ENCODE data around the gene NDUFS8. TPM values are rescaled to one million over a fixed set of nuclear protein-coding genes. Genes with fewer than 3 reads are reported as not detected.

NDUFS8 gene
- total RNA-seq, 1 donor from 2014 or later, result 93.7 TPM

DNA sequence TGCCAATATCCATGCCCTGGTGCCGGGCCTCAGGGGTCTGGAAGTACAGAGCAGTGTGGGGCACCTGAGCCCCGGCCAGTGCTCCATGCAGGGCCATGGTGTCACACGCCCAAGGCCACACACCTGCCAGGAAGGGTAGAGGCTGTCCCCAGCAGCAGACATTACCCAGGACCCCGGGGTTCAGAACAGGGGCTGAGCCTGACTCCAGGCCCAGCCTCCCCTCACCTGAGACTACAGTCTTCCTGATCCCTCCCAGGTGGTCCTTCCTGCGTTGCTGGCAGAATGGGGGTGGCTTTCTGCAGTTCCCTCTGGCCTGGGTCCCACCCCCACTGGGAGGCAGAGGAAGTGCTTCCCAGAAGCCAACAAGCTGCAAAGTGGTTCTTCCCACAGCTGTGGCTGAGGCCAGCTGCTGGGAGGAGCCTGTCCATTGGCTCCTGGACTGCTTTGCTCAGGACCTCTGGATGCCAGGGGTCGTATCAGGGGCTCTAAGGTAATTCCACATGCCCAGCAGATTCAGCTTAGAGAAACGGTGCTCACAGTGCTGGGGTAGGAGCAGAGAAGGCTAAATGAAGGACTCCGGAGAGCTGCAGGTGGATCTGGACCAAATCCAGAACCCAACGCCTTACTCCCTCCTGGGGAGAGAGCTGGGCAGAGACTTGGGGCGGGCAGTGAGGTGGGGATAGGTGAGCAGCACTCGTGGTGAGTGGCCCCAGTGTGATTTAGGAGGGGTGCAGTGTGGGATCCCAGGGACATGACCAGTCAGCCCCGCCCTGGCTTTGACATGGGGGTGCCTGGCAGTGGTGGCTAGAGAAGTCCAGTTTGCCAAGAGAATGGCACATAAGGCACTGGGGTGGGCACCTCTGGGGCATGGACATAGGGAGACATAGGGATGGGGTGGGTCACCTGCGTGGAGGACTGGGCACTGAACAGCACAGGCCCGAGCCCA, 21.0 kb downstream of the NDUFS8 start:
- peaks cover 3% of the 10 kb centered on the region for H3K4me1 Mint-ChIP-seq
- CTCF ChIA-PET, result no interaction called here
- TF ChIP-seq, protein P1, sequence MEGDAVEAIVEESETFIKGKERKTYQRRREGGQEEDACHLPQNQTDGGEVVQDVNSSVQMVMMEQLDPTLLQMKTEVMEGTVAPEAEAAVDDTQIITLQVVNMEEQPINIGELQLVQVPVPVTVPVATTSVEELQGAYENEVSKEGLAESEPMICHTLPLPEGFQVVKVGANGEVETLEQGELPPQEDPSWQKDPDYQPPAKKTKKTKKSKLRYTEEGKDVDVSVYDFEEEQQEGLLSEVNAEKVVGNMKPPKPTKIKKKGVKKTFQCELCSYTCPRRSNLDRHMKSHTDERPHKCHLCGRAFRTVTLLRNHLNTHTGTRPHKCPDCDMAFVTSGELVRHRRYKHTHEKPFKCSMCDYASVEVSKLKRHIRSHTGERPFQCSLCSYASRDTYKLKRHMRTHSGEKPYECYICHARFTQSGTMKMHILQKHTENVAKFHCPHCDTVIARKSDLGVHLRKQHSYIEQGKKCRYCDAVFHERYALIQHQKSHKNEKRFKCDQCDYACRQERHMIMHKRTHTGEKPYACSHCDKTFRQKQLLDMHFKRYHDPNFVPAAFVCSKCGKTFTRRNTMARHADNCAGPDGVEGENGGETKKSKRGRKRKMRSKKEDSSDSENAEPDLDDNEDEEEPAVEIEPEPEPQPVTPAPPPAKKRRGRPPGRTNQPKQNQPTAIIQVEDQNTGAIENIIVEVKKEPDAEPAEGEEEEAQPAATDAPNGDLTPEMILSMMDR (IDR thresholded peaks at IDR 0.05), result no peak
- no peaks in the 10 kb centered on the region for H3K27me3 Mint-ChIP-seq
- no peaks in the 10 kb centered on the region for H3K9me3 Mint-ChIP-seq
- intact Hi-C loops (cut with micrococcal nuclease), result no loop called here
- H3K4me3 Mint-ChIP-seq, result no peak overlapping the region
- DNase-seq (no peak), ATAC-seq (ENCODE audit: low read depth) (no peak)
- POLR2A ChIA-PET, result no interaction called here
- peaks cover 57% of the 10 kb centered on the region for H3K36me3 Mint-ChIP-seq (ENCODE audit: low read depth)
- H3K27ac Mint-ChIP-seq, result no peak overlapping the region

DNA sequence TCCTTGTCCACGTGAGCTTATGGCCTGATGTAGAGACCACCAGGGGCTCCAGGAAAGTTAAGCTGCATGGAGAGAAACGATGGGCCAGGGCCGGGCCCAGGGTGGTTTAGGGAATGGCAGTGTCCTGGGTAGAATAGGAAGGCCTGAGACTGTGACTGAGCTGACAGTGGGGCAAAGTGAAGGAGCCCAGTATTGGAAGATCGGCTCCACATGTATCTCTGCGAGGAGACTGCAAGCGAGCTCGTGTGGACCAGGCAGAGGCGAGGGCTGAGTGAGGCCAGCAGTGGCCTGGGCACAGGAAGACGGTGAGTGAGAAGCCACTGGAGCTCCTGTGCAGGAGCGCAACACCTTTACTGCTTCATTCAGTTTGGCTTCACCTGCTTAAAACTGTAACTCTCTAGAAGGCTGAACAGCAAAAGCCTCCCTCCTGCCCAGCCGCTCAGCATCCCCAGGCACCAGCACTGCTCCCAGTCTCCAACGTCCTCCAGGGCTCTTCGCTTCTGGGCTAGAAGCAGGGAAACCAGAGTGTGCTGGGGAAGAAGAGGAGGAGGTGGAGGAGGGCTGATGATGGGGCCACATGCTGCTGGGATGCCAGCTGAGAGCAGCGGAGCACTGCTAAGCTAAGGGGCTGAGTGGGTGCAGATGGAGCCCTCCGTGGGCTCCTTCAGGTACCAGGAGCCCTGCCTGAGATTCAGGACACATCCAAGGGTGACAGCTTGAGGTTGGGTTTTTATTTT, 21.8 kb downstream of the NDUFS8 start:
- H3K9me3 Mint-ChIP-seq, result no peaks in the 10 kb centered on the region
- H3K36me3 Mint-ChIP-seq (ENCODE audit: low read depth), result peaks cover 50% of the 10 kb centered on the region

DNA sequence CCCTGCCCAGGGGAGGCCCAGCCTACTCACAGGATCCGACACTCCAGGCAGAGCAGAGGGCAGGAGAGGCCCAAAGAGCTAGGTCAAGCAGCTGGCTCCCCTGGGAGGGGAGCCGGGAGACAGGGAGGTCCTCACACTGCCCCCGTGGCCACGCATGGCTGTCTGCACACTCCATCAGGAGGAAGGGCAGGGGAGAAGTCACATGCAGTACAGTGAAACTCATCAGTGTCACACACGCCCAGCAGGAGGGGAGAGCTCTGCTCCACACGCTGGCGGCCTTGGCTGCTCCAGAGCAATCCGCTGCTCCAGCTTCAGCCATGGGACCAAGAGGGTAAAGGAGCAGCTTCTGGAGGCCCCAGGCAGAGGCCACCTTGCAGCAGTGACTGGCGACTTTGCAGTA, 22.6 kb downstream of the NDUFS8 start:
- ChIA-PET POLR2A (interaction anchor here (1.1 kb wide), 1 partner anchor 12 kb away, joined by 3 read pairs; no protein-coding TSS in a partner anchor), CTCF (no interaction called here)
- H3K4me3 Mint-ChIP-seq, result no peak overlapping the region
- peaks cover 45% of the 10 kb centered on the region for H3K36me3 Mint-ChIP-seq (ENCODE audit: low read depth)
- TF ChIP-seq, protein P1 (IDR thresholded peaks at IDR 0.05), result no peak
- peaks cover 3% of the 10 kb centered on the region for H3K4me1 Mint-ChIP-seq
- intact Hi-C loops (cut with micrococcal nuclease), result no loop called here
- ATAC-seq (ENCODE audit: low read depth) (no peak), DNase-seq (no peak)
- no peaks in the 10 kb centered on the region for H3K27me3 Mint-ChIP-seq
- no peaks in the 10 kb centered on the region for H3K9me3 Mint-ChIP-seq
- H3K27ac Mint-ChIP-seq, result peak overlapping the region; percentile 6

More for the DNA sequence above, 21.8 kb downstream of the NDUFS8 start:
- ChIA-PET POLR2A (no interaction called here), CTCF (no interaction called here)
- TF ChIP-seq, protein P1 (IDR thresholded peaks at IDR 0.05), result no peak
- Mint-ChIP-seq H3K27ac (no peak overlapping the region), H3K27me3 (no peaks in the 10 kb centered on the region), H3K4me3 (no peak overlapping the region), H3K4me1 (peaks cover 3% of the 10 kb centered on the region)
- DNase-seq, result no peak
- ATAC-seq (ENCODE audit: low read depth), result no peak
- intact Hi-C loops (cut with micrococcal nuclease), result no loop called here

DNA sequence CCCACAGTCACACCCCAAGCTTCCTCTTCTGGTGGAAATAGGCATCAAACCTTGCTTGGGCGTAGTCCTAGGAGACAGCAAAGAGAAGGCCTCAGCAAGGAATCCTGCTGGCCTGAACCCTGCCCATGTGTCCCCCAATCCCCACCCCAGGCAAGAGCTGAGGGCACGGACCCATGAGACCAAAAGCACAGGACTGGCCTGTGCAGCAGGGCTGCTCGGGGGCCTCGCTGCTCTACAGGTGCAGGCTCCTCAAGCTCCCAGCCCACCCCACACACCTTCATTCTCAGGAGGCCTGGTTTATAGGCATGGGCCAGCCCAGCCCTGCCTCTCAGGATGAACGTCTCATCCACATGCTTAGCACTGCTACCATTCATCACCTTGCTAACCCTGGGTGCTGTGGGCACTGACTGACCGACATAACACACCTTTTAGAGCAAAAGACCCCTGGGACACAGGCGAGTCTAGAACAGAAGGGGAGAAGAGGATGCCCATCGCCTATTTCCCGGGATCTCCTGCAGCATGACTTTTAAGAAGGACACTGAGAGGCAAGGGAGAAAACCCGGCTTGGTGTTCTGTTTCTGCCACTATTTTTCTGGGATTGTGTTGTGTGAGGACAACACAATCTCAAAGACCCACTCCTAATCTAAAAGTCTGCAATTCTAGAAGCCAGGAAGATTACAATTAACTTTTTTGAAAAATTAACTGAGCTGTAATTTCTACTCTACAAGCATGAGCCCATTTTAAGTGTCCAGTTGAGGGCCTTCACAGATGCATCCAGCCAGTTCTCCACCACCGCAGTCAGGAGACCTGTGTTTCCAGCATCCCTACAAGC, 23.7 kb downstream of the NDUFS8 start:
- Mint-ChIP-seq H3K4me1 (peaks cover 3% of the 10 kb centered on the region), H3K36me3 (ENCODE audit: low read depth) (peaks cover 38% of the 10 kb centered on the region), H3K4me3 (no peak overlapping the region), H3K27ac (no peak overlapping the region), H3K9me3 (no peaks in the 10 kb centered on the region), H3K27me3 (no peaks in the 10 kb centered on the region)
- POLR2A ChIA-PET, result interaction anchor here (1.1 kb wide), 1 partner anchor 14 kb away, joined by 3 read pairs; no protein-coding TSS in a partner anchor
- ATAC-seq (ENCODE audit: low read depth) (no peak), DNase-seq (no peak)
- TF ChIP-seq, protein P1 (IDR thresholded peaks at IDR 0.05), result no peak
- intact Hi-C loops (cut with micrococcal nuclease), result no loop called here
- CTCF ChIA-PET, result no interaction called here

Data from activated B cell treated with CpG ODN at 0.5 μM for 24 hours (primary cell).